Measurements from ENCODE around the gene C10orf71.

C10orf71 gene

DNA sequence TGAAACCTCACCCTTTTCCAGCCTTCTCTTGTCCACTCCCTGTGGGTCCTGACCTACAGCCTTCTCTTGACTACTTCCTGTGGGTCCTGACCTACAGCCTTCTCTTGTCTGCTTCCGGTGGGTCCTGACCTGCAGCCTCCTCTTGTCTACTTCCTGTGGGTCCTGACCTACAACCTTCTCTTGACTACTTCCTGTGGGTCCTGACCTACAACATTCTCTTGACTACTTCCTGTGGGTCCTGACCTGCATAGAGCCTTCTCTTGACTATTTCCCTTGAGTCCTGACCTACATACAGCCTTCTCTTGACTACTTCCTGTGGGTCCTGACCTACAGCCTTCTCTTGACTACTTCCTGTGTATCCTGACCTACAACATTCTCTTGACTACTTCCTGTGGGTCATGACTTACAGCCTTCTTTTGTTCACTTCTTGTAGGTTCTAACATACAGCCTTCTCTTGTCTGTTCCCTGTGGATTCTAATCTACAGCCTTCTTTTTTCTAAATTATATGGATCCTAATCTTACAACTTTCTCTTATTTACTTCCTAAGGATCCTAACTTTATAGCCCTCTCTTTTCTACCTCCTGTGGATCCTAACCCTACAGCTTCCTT lies 36.5 kb downstream of the C10orf71 start:
- 86 to 100% methylated on average over 1 of the region's 1 CpG for WGBS, 2 experiments (ENCODE audit: insufficient coverage in 2 of 2)

GRCh38 chr10:49338604-49339003 lies 39.6 kb downstream of the C10orf71 start:
- Histone ChIP-seq H3K4me3 (ENCODE audit: extremely low read depth, insufficient read depth, low read length, poor library complexity, severe bottlenecking) (no peak overlapping the region), H3K9me3 (ENCODE audit: control insufficient read depth, low read length) (no peaks in the 10 kb centered on the region), H3K36me3 (ENCODE audit: control insufficient read depth, insufficient read depth, low read length) (no peaks in the 10 kb centered on the region), H3K27ac (ENCODE audit: low read depth, low read length, severe bottlenecking) (no peak overlapping the region), H3K4me1 (ENCODE audit: control insufficient read depth, insufficient read depth, low read length, poor library complexity, severe bottlenecking) (no peaks in the 10 kb centered on the region)
- WGBS, 2 experiments (ENCODE audit: insufficient coverage in 2 of 2) = 73 to 100% methylated on average over 1 of the region's 1 CpG

More for the DNA sequence above, 36.5 kb downstream of the C10orf71 start:
- no peaks in the 10 kb centered on the region for H3K9me3 ChIP-seq (ENCODE audit: control insufficient read depth, low read length)
- H3K27ac ChIP-seq (ENCODE audit: low read depth, low read length, severe bottlenecking) = no peak overlapping the region
- H3K4me1 ChIP-seq (ENCODE audit: control insufficient read depth, insufficient read depth, low read length, poor library complexity, severe bottlenecking) = no peaks in the 10 kb centered on the region
- H3K4me3 ChIP-seq (ENCODE audit: extremely low read depth, insufficient read depth, low read length, poor library complexity, severe bottlenecking) = no peak overlapping the region
- no peaks in the 10 kb centered on the region for H3K36me3 ChIP-seq (ENCODE audit: control insufficient read depth, insufficient read depth, low read length)

- H3K4me3 ChIP-seq (ENCODE audit: extremely low read depth, insufficient read depth, low read length, poor library complexity, severe bottlenecking) = no peak overlapping the region
- no peak overlapping the region for H3K27ac ChIP-seq (ENCODE audit: low read depth, low read length, severe bottlenecking)
- 100% methylated on average over 1 of the region's 2 CpGs for WGBS, 2 experiments (ENCODE audit: insufficient coverage in 2 of 2)
- no peaks in the 10 kb centered on the region for H3K9me3 ChIP-seq (ENCODE audit: control insufficient read depth, low read length)
- H3K36me3 ChIP-seq (ENCODE audit: control insufficient read depth, insufficient read depth, low read length) = no peaks in the 10 kb centered on the region
- H3K4me1 ChIP-seq (ENCODE audit: control insufficient read depth, insufficient read depth, low read length, poor library complexity, severe bottlenecking) = no peaks in the 10 kb centered on the region
These were observed 45.9 kb downstream of the C10orf71 start for GRCh38 chr10:49344840-49345239.

DNA sequence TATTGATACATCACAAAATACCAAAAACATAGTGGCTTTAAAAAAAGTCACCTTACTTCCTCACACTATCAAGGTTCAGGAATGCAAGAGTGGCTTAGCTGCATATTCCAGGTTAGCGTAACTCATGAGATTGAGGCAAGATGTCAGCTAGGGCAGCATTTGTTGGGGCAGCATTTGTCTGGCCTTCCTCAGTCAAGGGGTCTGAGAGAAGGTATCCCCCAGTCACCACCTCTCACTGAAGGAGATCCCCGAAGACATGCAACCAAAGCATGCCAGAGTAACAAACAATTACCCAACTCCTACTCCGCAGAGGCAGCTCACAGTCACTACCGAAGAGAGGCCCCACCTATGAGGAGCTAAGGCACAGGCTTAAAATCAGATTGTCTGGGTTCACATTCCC lies 48.4 kb downstream of the C10orf71 start:
- Histone ChIP-seq H3K9me3 (ENCODE audit: control insufficient read depth, low read length) (no peaks in the 10 kb centered on the region), H3K4me1 (ENCODE audit: control insufficient read depth, insufficient read depth, low read length, poor library complexity, severe bottlenecking) (no peaks in the 10 kb centered on the region), H3K4me3 (ENCODE audit: extremely low read depth, insufficient read depth, low read length, poor library complexity, severe bottlenecking) (no peak overlapping the region), H3K27ac (ENCODE audit: low read depth, low read length, severe bottlenecking) (no peak overlapping the region), H3K36me3 (ENCODE audit: control insufficient read depth, insufficient read depth, low read length) (no peaks in the 10 kb centered on the region)
- WGBS, 2 experiments (ENCODE audit: insufficient coverage in 2 of 2) = 67 to 72% methylated on average over 1 to 3 of the region's 4 CpGs

DNA sequence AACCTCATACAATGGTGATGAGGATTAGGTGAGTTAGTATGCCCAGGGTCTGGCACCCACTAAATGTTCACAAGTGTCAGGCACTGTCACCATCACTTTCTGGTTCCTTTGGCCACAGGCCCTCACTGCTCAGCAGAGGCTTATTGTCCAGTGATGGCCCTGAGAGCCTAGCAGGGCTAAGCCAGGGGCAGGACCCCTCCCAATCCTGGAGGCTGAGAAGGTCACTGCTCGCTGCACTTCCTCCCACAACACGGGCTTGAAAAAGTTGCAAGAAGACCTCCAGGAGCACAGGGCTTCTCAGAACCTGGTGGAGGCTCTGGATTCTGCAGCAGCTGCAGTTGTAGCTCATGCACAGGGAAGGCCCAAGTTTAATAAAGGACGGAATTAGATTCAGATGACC lies 48.9 kb downstream of the C10orf71 start:
- Histone ChIP-seq H3K9me3 (ENCODE audit: control insufficient read depth, low read length) (no peaks in the 10 kb centered on the region), H3K4me3 (ENCODE audit: extremely low read depth, insufficient read depth, low read length, poor library complexity, severe bottlenecking) (no peak overlapping the region), H3K4me1 (ENCODE audit: control insufficient read depth, insufficient read depth, low read length, poor library complexity, severe bottlenecking) (no peaks in the 10 kb centered on the region), H3K27ac (ENCODE audit: low read depth, low read length, severe bottlenecking) (no peak overlapping the region), H3K36me3 (ENCODE audit: control insufficient read depth, insufficient read depth, low read length) (no peaks in the 10 kb centered on the region)
- 78 to 87% methylated on average over 2 to 3 of the region's 3 CpGs for WGBS, 2 experiments (ENCODE audit: insufficient coverage in 2 of 2)

- Histone ChIP-seq H3K4me3 (ENCODE audit: extremely low read depth, insufficient read depth, low read length, poor library complexity, severe bottlenecking) (no peak overlapping the region), H3K9me3 (ENCODE audit: control insufficient read depth, low read length) (no peaks in the 10 kb centered on the region), H3K4me1 (ENCODE audit: control insufficient read depth, insufficient read depth, low read length, poor library complexity, severe bottlenecking) (no peaks in the 10 kb centered on the region), H3K36me3 (ENCODE audit: control insufficient read depth, insufficient read depth, low read length) (no peaks in the 10 kb centered on the region), H3K27ac (ENCODE audit: low read depth, low read length, severe bottlenecking) (no peak overlapping the region)
- 80 to 100% methylated on average over 1 of the region's 2 CpGs for WGBS, 2 experiments (ENCODE audit: insufficient coverage in 2 of 2)
These were observed 49.6 kb downstream of the C10orf71 start for GRCh38 chr10:49348593-49348992.

GRCh38 chr10:49349390-49349789 lies 50.4 kb downstream of the C10orf71 start:
- H3K4me1 ChIP-seq (ENCODE audit: control insufficient read depth, insufficient read depth, low read length, poor library complexity, severe bottlenecking) = no peaks in the 10 kb centered on the region
- no peak overlapping the region for H3K4me3 ChIP-seq (ENCODE audit: extremely low read depth, insufficient read depth, low read length, poor library complexity, severe bottlenecking)
- no peaks in the 10 kb centered on the region for H3K9me3 ChIP-seq (ENCODE audit: control insufficient read depth, low read length)
- no peak overlapping the region for H3K27ac ChIP-seq (ENCODE audit: low read depth, low read length, severe bottlenecking)
- 89 to 94% methylated on average over 4 of the region's 4 CpGs for WGBS, 2 experiments (ENCODE audit: insufficient coverage in 2 of 2)
- no peaks in the 10 kb centered on the region for H3K36me3 ChIP-seq (ENCODE audit: control insufficient read depth, insufficient read depth, low read length)

GRCh38 chr10:49350138-49350537 lies 51.2 kb downstream of the C10orf71 start:
- Histone ChIP-seq H3K4me3 (ENCODE audit: extremely low read depth, insufficient read depth, low read length, poor library complexity, severe bottlenecking) (no peak overlapping the region), H3K9me3 (ENCODE audit: control insufficient read depth, low read length) (no peaks in the 10 kb centered on the region), H3K4me1 (ENCODE audit: control insufficient read depth, insufficient read depth, low read length, poor library complexity, severe bottlenecking) (no peaks in the 10 kb centered on the region), H3K27ac (ENCODE audit: low read depth, low read length, severe bottlenecking) (no peak overlapping the region), H3K36me3 (ENCODE audit: control insufficient read depth, insufficient read depth, low read length) (no peaks in the 10 kb centered on the region)

GRCh38 chr10:49350846-49351532 lies 52.0 kb downstream of the C10orf71 start:
- no peaks in the 10 kb centered on the region for H3K4me1 ChIP-seq (ENCODE audit: control insufficient read depth, insufficient read depth, low read length, poor library complexity, severe bottlenecking)
- 94 to 98% methylated on average over 2 to 4 of the region's 4 CpGs for WGBS, 2 experiments (ENCODE audit: insufficient coverage in 2 of 2)
- H3K4me3 ChIP-seq (ENCODE audit: extremely low read depth, insufficient read depth, low read length, poor library complexity, severe bottlenecking) = no peak overlapping the region

GRCh38 chr10:49351669-49352068 lies 52.7 kb downstream of the C10orf71 start:
- H3K27ac ChIP-seq (ENCODE audit: low read depth, low read length, severe bottlenecking) = no peak overlapping the region
- H3K36me3 ChIP-seq (ENCODE audit: control insufficient read depth, insufficient read depth, low read length) = no peaks in the 10 kb centered on the region
- no peaks in the 10 kb centered on the region for H3K9me3 ChIP-seq (ENCODE audit: control insufficient read depth, low read length)
- H3K4me3 ChIP-seq (ENCODE audit: extremely low read depth, insufficient read depth, low read length, poor library complexity, severe bottlenecking) = no peak overlapping the region
- no CpG with 5 or more reads among the region's 4 CpGs for WGBS, 2 experiments (ENCODE audit: insufficient coverage in 2 of 2)
- H3K4me1 ChIP-seq (ENCODE audit: control insufficient read depth, insufficient read depth, low read length, poor library complexity, severe bottlenecking) = no peaks in the 10 kb centered on the region

More at GRCh38 chr10:49350846-49351532, 52.0 kb downstream of the C10orf71 start:
- Histone ChIP-seq H3K9me3 (ENCODE audit: control insufficient read depth, low read length) (no peaks in the 10 kb centered on the region), H3K27ac (ENCODE audit: low read depth, low read length, severe bottlenecking) (no peak overlapping the region), H3K36me3 (ENCODE audit: control insufficient read depth, insufficient read depth, low read length) (no peaks in the 10 kb centered on the region)

GRCh38 chr10:49352323-49352722 lies 53.4 kb downstream of the C10orf71 start:
- no peak overlapping the region for H3K4me3 ChIP-seq (ENCODE audit: extremely low read depth, insufficient read depth, low read length, poor library complexity, severe bottlenecking)
- no peak overlapping the region for H3K27ac ChIP-seq (ENCODE audit: low read depth, low read length, severe bottlenecking)
- WGBS, 2 experiments (ENCODE audit: insufficient coverage in 2 of 2) = 90 to 96% methylated on average over 1 to 2 of the region's 2 CpGs

More at GRCh38 chr10:49352323-49352722, 53.4 kb downstream of the C10orf71 start:
- H3K36me3 ChIP-seq (ENCODE audit: control insufficient read depth, insufficient read depth, low read length) = no peaks in the 10 kb centered on the region
- no peaks in the 10 kb centered on the region for H3K4me1 ChIP-seq (ENCODE audit: control insufficient read depth, insufficient read depth, low read length, poor library complexity, severe bottlenecking)
- H3K9me3 ChIP-seq (ENCODE audit: control insufficient read depth, low read length) = no peaks in the 10 kb centered on the region
